A673 (cell line): ENCODE data around the gene TTLL8. TPM values are rescaled to one million over a fixed set of nuclear protein-coding genes. Genes with fewer than 3 reads are reported as not detected.

ENCODE experiments used
- BruUV-seq: library from RNA; stranded (reverse); fragments of 400-500 nt; replicated peaks from 2 replicates; lab custom pipeline; 2021; lab: Mats Ljungman, UMichigan
- CTCF ChIA-PET: fragments of 300-600 bp; sonication (Branson Sonifier 250); formaldehyde crosslinking; loops from one replicate; lab custom pipeline; 2022; ENCODE audit warnings: antibody characterized with exemption; lab: Charles Lee
- POLR2A ChIA-PET: fragments of 300-600 bp; sonication (Branson Sonifier 250); formaldehyde crosslinking; loops from one replicate; lab custom pipeline; 2022; ENCODE audit warnings: antibody characterized with exemption; ENCODE audit not compliant: low non-redundant PET; lab: Charles Lee
- DNase-seq: peaks from one replicate; pipeline ENCODE4 v3.0.0-alpha.2; 2015; ENCODE audit warnings: low spot score
- H3K27ac ChIP-seq: fragments of 200-600 bp; sonication (generic); 2 replicates; pipeline ENCODE4 v1.5.1; 2016; ENCODE audit warnings: mixed run types, low read depth, mild to moderate bottlenecking, mixed read lengths, antibody characterized with exemption, low read length; ENCODE audit not compliant: poor library complexity, severe bottlenecking
- H3K27me3 ChIP-seq: fragments of 200-600 bp; sonication (generic); replicated peaks from 2 replicates; pipeline ENCODE4 v1.6.1; 2017; ENCODE audit warnings: mixed run types, low read depth, mild to moderate bottlenecking, mixed read lengths, antibody characterized with exemption, low read length; ENCODE audit not compliant: insufficient read depth, poor library complexity
- H3K36me3 ChIP-seq: fragments of 200-600 bp; sonication (generic); 2 replicates; pipeline ENCODE4 v1.6.1; 2016; ENCODE audit warnings: mixed run types, mild to moderate bottlenecking, mixed read lengths, antibody characterized with exemption, low read length; ENCODE audit not compliant: insufficient read depth, poor library complexity, severe bottlenecking
- H3K4me1 ChIP-seq: fragments of 200-600 bp; sonication (generic); 2 replicates; pipeline ENCODE4 v1.6.1; 2017; ENCODE audit warnings: mixed run types, mild to moderate bottlenecking, mixed read lengths, antibody characterized with exemption, low read length; ENCODE audit not compliant: insufficient read depth, poor library complexity, severe bottlenecking
- H3K4me3 ChIP-seq: fragments of 200-600 bp; sonication (generic); 2 replicates; pipeline ENCODE4 v1.5.1; 2016; ENCODE audit warnings: low read depth, mixed run types, mild to moderate bottlenecking, mixed read lengths, low read length; ENCODE audit not compliant: poor library complexity, severe bottlenecking
- H3K9me3 ChIP-seq: fragments of 200-600 bp; sonication (generic); 2 replicates; pipeline ENCODE4 v1.6.1; 2016; ENCODE audit warnings: mixed run types, low read depth, mild to moderate bottlenecking, mixed read lengths, antibody characterized with exemption, low read length; ENCODE audit not compliant: poor library complexity, severe bottlenecking
- CTCF ChIP-seq: fragments of 300-800, 200-600 bp; sonication (generic); conservative IDR thresholded peaks from 2 replicates; pipeline ENCODE4 v1.5.1; 2017; ENCODE audit warnings: low read depth, mild to moderate bottlenecking, antibody characterized with exemption, low read length, moderate library complexity, mixed read lengths
- EZH2 ChIP-seq: fragments of 200-600 bp; sonication (generic); IDR thresholded peaks from 2 replicates; pipeline ENCODE4 v1.6.1; 2017; ENCODE audit warnings: borderline replicate concordance, low read depth, mild to moderate bottlenecking, mixed read lengths, antibody characterized with exemption, low read length; ENCODE audit not compliant: poor library complexity, severe bottlenecking
- intact Hi-C: fragments of 100-400 bp; cut with micrococcal nuclease; formaldehyde crosslinking; loops from one replicate; pipeline ENCODE4 v1.10.0; 2022; ENCODE audit not compliant: unreplicated experiment
- total RNA-seq: library from RNA; stranded (reverse); gene quantifications from 2 replicates; pipeline ENCODE4 v1.2.3, GENCODE V29; 2021

The TTLL8 gene
- total RNA-seq, 1 experiment from 2014 or later = not detected

DNA sequence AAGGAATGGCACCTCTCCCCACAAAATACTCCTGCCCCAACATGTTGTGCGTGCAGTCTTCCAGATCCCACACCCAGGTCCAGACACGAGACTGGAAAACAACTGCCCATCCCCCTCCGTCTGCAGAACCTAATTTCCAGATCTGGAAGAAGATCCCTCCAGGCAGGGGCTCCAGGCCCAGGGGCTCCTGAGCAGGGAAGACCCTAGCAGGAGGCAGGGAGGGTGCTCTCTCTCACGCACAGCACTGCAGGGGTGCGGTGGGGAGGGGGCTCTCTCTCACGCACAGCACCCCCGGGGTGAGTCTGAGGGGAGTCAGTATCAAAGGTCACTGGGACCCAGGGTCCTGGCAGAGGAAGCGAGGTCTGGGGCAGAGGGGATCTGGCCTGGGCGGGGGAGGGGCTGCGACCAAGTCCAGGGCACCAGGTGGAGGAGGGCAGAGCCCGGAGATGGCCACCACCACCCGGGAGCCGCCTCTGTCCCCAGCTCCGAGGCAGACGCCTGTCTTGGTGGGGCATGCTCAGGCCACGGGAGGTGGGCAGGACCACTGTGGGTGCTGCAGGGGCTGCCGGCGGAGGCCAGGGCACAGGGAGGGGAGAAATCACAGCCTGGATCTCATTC lies 25.5 kb upstream of the TTLL8 start:
- Histone ChIP-seq H3K36me3 (no peaks in the 10 kb centered on the region), H3K4me3 (no peak overlapping the region), H3K9me3 (no peaks in the 10 kb centered on the region), H3K27ac (no peak overlapping the region), H3K27me3 (no peaks in the 10 kb centered on the region), H3K4me1 (no peaks in the 10 kb centered on the region)
- intact Hi-C loops = no loop called here
- TF ChIP-seq EZH2 (no peak), CTCF (no peak)
- ChIA-PET POLR2A (no interaction called here), CTCF (no interaction called here)
- BruUV-seq = no TSS peak
- DNase-seq = no peak

DNA sequence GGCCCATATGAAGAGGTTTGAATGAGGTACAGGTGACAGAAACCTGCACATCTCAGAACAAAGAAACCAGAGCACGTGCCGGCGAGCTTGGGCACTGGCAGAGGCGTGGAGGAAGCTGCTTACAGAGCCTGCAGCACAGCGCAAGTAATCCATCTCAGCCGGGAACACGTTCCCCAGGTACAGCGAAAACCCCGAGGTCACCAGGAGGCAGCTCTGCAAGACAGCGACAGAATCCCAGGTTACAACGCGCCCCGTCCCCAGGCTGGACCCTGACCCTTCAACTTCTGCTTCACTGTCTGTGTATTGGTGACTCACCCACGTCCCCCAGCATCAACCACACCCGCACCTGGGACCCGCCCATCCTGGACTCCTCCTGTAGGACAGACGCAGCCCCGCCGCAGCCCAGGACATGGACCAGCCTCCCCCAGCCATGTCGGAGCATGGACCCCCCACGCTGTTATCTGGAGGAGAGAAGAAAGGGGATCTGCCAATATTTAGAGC lies 24.9 kb upstream of the TTLL8 start:
- no peaks in the 10 kb centered on the region for H3K27me3 ChIP-seq
- no peaks in the 10 kb centered on the region for H3K9me3 ChIP-seq
- TF ChIP-seq EZH2 (no peak), CTCF (no peak)
- H3K4me3 ChIP-seq = no peak overlapping the region
- no peak overlapping the region for H3K27ac ChIP-seq
- H3K4me1 ChIP-seq = no peaks in the 10 kb centered on the region
- intact Hi-C loops = no loop called here
- DNase-seq = no peak
- ChIA-PET POLR2A (no interaction called here), CTCF (no interaction called here)
- BruUV-seq = no TSS peak
- no peaks in the 10 kb centered on the region for H3K36me3 ChIP-seq

DNA sequence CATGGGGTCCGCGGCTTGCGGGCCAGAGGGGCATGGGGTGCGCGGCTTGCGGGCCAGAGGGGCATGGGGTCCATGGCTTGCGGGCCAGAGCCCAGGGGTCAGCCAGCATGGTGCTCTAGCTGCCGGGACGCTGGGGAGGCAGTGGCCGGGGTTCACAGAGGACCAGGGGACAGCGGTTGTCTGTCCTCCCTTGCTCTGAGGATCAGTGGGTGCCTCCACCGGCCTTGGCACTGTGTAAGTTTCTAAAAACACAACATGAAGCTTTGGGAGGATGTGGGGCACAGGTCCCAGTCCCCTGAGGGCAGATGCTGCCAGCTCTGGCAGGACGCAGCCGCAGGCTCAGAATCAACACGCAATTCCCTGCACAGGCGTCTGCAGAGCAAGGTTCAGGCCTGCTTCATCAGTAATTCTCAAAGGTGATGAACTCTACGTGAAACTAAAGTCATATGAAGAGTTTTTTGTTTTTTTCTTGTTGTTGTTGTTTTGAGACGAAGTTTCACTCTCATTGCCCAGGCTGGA lies 24.2 kb upstream of the TTLL8 start:
- no peaks in the 10 kb centered on the region for H3K9me3 ChIP-seq
- intact Hi-C loops = no loop called here
- no peak for DNase-seq
- CTCF ChIA-PET = no interaction called here
- no peak overlapping the region for H3K4me3 ChIP-seq
- POLR2A ChIA-PET = no interaction called here
- no peaks in the 10 kb centered on the region for H3K27me3 ChIP-seq
- no peaks in the 10 kb centered on the region for H3K4me1 ChIP-seq
- BruUV-seq = no TSS peak
- no peak for TF ChIP-seq CTCF
- TF ChIP-seq EZH2 = no peak
- no peaks in the 10 kb centered on the region for H3K36me3 ChIP-seq
- H3K27ac ChIP-seq = no peak overlapping the region
